ENCODE measurements around the gene SLC10A7. TPM values are rescaled to one million over a fixed set of nuclear protein-coding genes. Genes with fewer than 3 reads are reported as not detected.

Gene SLC10A7
- total RNA-seq, 4 donors from 2014 or later = 12.9 to 28.1 (median 19.5) TPM

- Histone ChIP-seq H3K27ac (no peak overlapping the region), H3K4me1 (no peaks in the 10 kb centered on the region), H3K4me3 (no peak overlapping the region), H3K27me3 (no peaks in the 10 kb centered on the region), H3K9me3 (no peaks in the 10 kb centered on the region), H3K36me3 (no peaks in the 10 kb centered on the region)
- TF ChIP-seq POLR2A (IDR thresholded peaks at IDR 0.05) = no peak
- TF ChIP-seq, protein P1, sequence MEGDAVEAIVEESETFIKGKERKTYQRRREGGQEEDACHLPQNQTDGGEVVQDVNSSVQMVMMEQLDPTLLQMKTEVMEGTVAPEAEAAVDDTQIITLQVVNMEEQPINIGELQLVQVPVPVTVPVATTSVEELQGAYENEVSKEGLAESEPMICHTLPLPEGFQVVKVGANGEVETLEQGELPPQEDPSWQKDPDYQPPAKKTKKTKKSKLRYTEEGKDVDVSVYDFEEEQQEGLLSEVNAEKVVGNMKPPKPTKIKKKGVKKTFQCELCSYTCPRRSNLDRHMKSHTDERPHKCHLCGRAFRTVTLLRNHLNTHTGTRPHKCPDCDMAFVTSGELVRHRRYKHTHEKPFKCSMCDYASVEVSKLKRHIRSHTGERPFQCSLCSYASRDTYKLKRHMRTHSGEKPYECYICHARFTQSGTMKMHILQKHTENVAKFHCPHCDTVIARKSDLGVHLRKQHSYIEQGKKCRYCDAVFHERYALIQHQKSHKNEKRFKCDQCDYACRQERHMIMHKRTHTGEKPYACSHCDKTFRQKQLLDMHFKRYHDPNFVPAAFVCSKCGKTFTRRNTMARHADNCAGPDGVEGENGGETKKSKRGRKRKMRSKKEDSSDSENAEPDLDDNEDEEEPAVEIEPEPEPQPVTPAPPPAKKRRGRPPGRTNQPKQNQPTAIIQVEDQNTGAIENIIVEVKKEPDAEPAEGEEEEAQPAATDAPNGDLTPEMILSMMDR (IDR thresholded peaks at IDR 0.05) = no peak
- no peak for DNase-seq
Observed at GRCh38 chr4:146261041-146261440, 260.7 kb downstream of the SLC10A7 start.

GRCh38 chr4:146260521-146260920 lies 261.2 kb downstream of the SLC10A7 start:
- no peaks in the 10 kb centered on the region for H3K27me3 ChIP-seq
- H3K4me3 ChIP-seq = no peak overlapping the region
- H3K9me3 ChIP-seq = no peaks in the 10 kb centered on the region
- no peaks in the 10 kb centered on the region for H3K36me3 ChIP-seq
- no peak for DNase-seq
- no peak overlapping the region for H3K27ac ChIP-seq
- H3K4me1 ChIP-seq = no peaks in the 10 kb centered on the region
- TF ChIP-seq POLR2A (IDR thresholded peaks at IDR 0.05) = no peak
- TF ChIP-seq, protein P1 (IDR thresholded peaks at IDR 0.05) = no peak

- no peaks in the 10 kb centered on the region for H3K36me3 ChIP-seq
- no peak for TF ChIP-seq POLR2A (IDR thresholded peaks at IDR 0.05)
- TF ChIP-seq, protein P1 (IDR thresholded peaks at IDR 0.05) = no peak
Observed at GRCh38 chr4:146257511-146257910, 264.2 kb downstream of the SLC10A7 start.

DNA sequence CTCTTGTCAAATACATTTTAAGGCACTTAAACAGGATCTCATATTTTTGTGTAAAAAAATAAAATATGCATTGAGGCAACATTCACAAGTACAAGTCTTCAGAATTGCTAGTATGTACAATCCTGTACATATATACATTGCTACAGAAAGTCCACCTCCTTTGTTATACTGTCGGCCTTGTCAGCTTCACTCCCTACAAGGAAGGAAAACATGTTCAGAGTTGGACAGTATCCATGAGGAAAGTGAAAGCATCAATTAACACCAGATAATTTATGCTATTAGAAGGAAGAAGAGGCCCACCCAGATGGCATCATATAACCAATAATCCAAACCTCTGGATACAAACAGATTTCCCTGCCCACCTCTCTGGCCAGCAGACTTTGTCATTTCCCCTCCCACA lies 265.4 kb downstream of the SLC10A7 start:
- no peak overlapping the region for H3K27ac ChIP-seq

More at GRCh38 chr4:146257511-146257910, 264.2 kb downstream of the SLC10A7 start:
- Histone ChIP-seq H3K27ac (no peak overlapping the region), H3K27me3 (no peaks in the 10 kb centered on the region), H3K4me1 (no peaks in the 10 kb centered on the region), H3K4me3 (no peak overlapping the region), H3K9me3 (no peaks in the 10 kb centered on the region)
- DNase-seq = no peak

GRCh38 chr4:146255874-146256273 lies 265.9 kb downstream of the SLC10A7 start:
- no peak for TF ChIP-seq POLR2A (IDR thresholded peaks at IDR 0.05)
- TF ChIP-seq, protein P1 (IDR thresholded peaks at IDR 0.05) = no peak
- no peaks in the 10 kb centered on the region for H3K4me1 ChIP-seq
- H3K36me3 ChIP-seq = no peaks in the 10 kb centered on the region
- DNase-seq = no peak
- H3K27me3 ChIP-seq = no peaks in the 10 kb centered on the region
- no peak overlapping the region for H3K4me3 ChIP-seq
- no peaks in the 10 kb centered on the region for H3K9me3 ChIP-seq
- no peak overlapping the region for H3K27ac ChIP-seq

More for the DNA sequence above, 265.4 kb downstream of the SLC10A7 start:
- H3K27me3 ChIP-seq = no peaks in the 10 kb centered on the region
- TF ChIP-seq, protein P1 (IDR thresholded peaks at IDR 0.05) = no peak
- TF ChIP-seq POLR2A (IDR thresholded peaks at IDR 0.05) = no peak
- no peak overlapping the region for H3K4me3 ChIP-seq
- H3K4me1 ChIP-seq = no peaks in the 10 kb centered on the region
- DNase-seq = no peak
- no peaks in the 10 kb centered on the region for H3K36me3 ChIP-seq
- no peaks in the 10 kb centered on the region for H3K9me3 ChIP-seq

DNA sequence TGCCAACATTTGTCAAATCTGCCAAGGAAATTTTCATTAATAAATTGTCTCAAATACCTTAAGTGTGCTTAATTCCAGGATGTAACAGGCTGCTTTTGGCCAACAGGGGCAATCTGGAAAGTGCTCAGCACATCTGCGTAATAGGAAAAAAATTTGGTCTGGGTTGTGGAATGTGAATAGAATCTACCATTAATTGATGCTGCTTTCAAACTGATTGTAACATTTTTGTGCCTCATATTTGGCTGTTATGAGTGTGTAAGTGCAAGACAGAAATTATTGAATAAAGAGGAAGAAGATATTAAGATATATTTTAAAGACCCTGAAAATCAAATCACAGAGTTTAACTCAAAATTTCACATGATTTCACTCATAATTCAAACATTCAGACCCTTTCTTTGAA lies 266.3 kb downstream of the SLC10A7 start:
- H3K4me3 ChIP-seq = no peak overlapping the region
- no peak for DNase-seq
- no peak overlapping the region for H3K27ac ChIP-seq
- no peaks in the 10 kb centered on the region for H3K27me3 ChIP-seq
- TF ChIP-seq POLR2A (IDR thresholded peaks at IDR 0.05) = no peak
- TF ChIP-seq, protein P1 (IDR thresholded peaks at IDR 0.05) = no peak
- no peaks in the 10 kb centered on the region for H3K4me1 ChIP-seq
- no peaks in the 10 kb centered on the region for H3K36me3 ChIP-seq
- H3K9me3 ChIP-seq = no peaks in the 10 kb centered on the region
